Measurements from ENCODE around the gene FBL.

- TF ChIP-seq, protein P1, sequence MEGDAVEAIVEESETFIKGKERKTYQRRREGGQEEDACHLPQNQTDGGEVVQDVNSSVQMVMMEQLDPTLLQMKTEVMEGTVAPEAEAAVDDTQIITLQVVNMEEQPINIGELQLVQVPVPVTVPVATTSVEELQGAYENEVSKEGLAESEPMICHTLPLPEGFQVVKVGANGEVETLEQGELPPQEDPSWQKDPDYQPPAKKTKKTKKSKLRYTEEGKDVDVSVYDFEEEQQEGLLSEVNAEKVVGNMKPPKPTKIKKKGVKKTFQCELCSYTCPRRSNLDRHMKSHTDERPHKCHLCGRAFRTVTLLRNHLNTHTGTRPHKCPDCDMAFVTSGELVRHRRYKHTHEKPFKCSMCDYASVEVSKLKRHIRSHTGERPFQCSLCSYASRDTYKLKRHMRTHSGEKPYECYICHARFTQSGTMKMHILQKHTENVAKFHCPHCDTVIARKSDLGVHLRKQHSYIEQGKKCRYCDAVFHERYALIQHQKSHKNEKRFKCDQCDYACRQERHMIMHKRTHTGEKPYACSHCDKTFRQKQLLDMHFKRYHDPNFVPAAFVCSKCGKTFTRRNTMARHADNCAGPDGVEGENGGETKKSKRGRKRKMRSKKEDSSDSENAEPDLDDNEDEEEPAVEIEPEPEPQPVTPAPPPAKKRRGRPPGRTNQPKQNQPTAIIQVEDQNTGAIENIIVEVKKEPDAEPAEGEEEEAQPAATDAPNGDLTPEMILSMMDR (conservative IDR thresholded peaks at IDR 0.05; ENCODE audit: low read depth, low read length), result no peak
- TF ChIP-seq EZH2 (IDR thresholded peaks at IDR 0.05; ENCODE audit: borderline replicate concordance, low read depth, low read length, poor library complexity, severe bottlenecking), result no peak
These were observed 32.2 kb upstream of the FBL start for GRCh38 chr19:39878398-39878797.
